HG02885 (cell line): ENCODE results near the gene PIK3C2G.

Source experiments
- ATAC-seq: cut with Tn5 transposase; IDR thresholded peaks from one replicate; pipeline ENCODE4 v1.9.1; 2021; ENCODE audit warnings: mild to moderate bottlenecking; ENCODE audit not compliant: unreplicated experiment, poor library complexity

PIK3C2G gene

DNA sequence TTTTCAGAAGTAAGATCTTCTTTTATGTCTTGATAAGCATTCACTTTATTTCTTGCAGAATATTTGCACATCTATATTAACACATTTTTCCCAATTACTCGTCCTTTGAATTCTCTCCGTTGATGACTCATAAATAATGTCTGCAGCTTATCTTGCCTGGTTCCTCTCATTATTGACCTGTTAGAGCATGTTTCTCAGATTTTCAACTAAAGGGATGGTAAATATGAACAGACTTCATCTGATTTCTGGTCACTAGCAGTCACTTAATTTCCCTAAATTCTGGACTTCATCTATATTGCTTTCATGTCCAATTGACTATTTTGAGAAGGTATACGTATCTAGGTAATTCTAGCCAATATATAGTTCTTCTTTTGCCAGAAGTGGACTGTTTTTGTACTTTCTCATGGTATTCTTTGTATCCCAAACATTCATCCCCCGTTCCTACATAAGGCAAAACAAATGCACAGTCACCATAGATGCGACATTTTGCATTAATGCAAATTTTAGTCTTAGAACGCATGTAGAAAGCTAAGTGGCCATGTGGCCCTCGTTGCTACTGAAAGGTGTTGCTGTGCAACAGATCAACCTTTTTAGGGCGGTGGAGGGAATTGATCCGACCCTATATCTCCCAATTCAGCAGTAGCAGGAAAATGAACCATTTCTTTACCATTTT is 6.2 kb downstream of the PIK3C2G start:
- ATAC-seq, result no peak

- ATAC-seq, result no peak
Observed at GRCh38 chr12:18270958-18271460, 9.7 kb downstream of the PIK3C2G start.

DNA sequence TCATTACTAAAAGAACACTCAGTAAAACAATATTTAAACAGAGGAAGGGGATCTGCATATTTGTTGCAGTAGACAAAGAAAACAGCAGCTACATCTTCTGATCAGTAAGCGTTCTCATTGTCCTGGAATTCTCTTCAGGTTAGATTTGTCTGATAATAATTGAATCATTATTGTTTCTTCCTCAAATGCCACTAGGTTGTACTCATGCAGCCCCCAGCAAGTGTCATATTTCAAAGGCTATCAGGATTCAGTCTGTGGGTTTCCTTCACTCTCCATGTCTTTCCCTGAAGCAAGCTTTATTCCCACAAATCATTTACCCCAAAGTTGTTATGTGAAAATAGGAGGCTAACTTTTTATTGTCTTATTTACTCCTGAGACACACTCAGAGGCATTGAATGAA is 14.7 kb downstream of the PIK3C2G start:
- no peak for ATAC-seq

DNA sequence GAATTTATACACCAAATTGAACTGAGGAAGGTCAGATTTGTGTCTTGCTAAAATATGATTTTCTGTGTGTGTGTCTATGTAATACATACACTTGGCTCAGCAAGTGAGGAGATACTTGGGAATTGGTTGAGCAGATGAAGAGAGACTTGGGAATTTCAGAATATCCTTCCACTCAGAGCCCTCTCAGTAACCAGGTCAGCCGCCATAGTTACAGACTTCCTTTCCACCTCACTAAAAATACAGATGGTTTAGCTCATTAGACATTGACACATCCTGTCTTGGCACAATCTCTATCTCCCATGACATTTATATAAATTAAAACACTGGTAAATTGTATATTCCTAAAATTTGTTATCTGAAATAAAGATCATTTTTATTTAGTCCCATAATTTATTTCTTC is 15.9 kb downstream of the PIK3C2G start:
- ATAC-seq, result no peak

DNA sequence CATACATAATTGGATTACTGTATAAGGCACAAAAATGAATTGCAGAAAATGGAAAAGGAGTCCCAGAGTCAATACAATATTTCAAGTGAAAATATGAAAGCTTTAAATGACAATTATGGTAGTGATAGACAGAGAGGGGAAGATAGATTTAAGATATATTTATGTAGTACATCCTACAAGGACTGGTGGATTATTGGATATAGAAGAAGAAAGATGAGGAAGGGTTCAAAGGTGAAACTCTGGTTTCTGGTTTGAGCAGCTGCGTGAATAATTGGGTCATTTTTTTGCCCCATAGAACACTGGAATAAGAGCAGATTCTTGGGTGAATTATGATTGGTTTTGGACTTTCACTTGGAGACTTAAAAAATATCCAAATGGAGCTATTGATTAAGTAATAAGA is 19.4 kb downstream of the PIK3C2G start:
- no peak for ATAC-seq

GRCh38 chr12:18281941-18282340 is 20.6 kb downstream of the PIK3C2G start:
- ATAC-seq, result no peak

DNA sequence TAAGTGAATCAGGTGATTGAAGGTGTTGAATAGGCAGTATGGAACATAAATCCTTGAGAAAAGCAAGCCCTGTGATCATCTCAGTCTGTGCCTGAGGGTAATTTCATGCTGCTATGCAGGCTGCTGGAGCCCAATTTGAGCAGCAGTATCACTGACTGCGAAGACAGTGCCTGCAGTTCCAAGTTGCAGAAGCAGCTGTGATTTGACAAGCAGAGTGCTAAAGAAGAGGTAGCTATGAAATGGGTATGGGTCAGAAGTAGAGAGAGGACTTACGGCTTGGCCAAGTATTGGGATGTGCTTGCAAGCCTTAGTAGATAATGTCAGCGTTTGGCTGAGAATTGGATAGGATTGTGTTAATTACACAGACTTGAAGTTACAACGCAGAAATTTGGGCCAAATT is 22.5 kb downstream of the PIK3C2G start:
- no peak for ATAC-seq

DNA sequence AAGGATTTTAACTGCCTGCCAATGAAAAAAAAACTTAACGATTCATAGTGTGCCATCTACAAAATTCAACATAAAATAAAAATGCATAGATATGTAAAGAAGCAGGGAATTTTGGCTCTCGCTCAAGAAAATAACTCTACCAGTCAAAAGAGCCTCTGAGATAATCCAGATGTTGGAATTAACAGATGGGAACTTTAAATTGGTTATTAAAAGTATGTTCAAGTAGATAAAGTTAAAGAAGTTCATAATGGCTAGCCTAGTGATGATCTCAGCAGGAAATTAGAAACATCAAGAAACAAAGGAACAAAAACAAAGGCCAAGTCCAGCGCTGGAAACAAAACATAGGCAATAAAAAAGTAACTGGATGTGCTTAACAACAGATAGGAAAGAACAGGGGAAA is 23.1 kb downstream of the PIK3C2G start:
- ATAC-seq, result no peak

DNA sequence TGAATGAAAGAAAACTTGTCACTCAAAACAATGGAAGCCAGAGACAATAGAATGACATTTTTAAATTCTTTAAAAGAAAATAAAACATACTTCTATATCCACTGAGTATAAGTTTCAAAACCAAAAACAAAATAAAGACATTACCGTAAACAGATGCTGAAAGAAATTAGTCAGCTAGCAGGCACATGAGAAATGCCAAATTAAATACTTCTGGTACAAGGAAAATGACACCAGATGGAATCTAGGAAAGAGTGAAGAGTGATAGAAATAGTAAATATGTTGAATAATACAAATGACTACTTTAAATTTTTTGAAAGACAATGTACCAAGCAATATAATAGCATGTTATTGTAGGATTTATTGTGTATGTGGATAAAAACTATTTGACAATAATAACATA is 23.8 kb downstream of the PIK3C2G start:
- no peak for ATAC-seq

DNA sequence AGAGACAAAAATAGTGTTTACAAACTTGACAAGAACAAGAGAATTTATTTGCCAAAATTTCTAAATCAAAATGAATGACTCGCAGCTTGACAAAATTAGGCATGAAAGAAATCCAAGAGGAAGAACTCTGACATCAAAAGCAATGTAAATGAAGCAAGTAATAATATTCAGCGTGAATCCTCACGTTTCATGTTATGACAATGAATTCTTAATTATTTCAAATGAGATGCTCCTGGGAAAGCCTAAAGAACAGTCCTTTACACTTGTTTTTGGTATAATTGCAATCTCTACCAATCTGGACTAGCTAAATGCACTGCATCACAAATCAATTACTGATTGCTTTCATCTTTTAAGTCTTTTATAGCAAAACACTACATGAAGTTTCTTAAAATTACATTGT is 29.1 kb downstream of the PIK3C2G start:
- ATAC-seq, result no peak

GRCh38 chr12:18294889-18295288 is 33.6 kb downstream of the PIK3C2G start:
- no peak for ATAC-seq

- ATAC-seq, result no peak
Observed at GRCh38 chr12:18296201-18296908, 35.0 kb downstream of the PIK3C2G start.

DNA sequence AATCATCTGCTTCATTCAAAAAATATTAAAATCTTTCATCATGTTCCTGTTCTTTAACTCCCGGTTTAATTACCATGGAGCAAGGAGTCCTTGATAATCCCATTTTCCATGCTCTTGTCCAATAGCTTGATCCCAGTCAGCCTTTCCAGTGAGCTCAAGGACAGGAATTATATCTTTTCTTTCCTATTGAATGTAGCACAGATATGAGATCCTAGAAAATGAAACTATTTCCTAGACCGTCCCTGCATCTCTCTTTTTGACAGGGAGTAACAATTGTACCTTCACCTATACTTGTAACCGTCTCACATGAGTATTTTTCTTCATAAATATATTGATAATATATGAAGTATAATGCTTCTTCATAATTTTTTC is 35.6 kb downstream of the PIK3C2G start:
- ATAC-seq, result no peak

DNA sequence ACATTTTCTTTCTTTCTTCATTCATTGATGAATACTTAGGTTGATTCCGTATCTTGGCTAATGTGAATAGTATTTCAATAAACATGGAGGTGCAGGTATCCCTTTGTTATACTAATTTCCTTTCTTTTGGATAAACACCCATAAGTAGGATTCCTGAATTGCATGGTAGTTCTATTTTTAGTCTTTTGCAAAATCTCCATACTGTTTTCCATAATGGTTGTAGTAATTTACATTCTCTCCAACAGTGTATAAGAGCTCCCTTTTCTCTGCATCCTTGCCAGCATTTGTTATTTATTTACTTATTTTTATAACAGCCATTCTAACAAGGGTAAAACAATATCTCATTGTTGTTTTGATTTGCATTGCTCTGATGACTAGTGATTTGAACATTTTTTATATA is 36.6 kb downstream of the PIK3C2G start:
- ATAC-seq, result no peak

DNA sequence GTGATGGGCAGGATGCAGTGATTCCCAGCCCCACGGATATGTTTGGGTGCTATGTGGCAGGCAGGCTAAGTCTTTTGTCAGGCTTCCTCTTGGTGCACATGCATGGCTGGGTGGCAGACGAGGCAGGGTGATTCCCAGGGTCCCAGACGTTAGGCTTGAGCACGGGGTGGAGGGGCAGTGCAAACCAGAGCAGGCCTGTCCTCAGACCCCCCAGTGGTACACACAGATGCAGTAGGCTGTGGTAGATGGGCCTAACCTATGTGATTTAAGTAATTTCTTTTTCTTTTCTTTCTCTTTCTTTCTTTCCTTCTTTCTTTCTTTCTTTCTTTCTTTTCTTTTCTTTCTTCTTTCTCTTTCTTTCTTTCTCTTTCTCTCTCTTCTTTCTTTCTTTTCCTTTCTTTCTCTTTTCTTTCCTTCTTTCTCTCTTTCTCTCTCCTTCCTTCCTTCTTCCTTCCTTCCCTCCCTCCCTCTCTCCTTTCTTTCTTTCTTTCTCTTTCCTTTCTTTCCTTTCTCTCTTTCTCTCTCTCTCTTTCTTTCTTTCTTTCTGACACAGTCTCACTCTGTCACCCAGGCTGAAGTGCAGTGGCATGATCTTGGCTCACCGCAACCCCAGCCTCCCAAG is 41.6 kb downstream of the PIK3C2G start:
- ATAC-seq, result no peak

DNA sequence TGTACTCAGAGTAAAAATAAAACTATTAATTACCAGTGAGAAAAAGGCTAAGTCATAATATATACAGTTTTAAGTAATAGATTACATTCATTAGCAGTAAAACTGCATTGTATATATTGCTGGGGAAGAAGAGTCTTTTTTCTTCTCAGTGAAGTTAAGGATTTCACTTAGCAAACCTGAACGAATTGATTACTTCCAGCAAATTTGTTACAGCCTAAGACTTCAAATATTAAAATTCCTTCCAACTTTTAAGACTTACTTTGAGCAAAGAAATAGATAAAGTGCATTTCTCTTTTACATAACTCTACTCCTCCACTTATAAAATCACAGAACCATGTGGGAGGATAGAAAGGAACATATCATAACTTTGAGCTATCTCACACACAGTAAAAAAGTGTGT is 43.3 kb downstream of the PIK3C2G start:
- ATAC-seq, result no peak

DNA sequence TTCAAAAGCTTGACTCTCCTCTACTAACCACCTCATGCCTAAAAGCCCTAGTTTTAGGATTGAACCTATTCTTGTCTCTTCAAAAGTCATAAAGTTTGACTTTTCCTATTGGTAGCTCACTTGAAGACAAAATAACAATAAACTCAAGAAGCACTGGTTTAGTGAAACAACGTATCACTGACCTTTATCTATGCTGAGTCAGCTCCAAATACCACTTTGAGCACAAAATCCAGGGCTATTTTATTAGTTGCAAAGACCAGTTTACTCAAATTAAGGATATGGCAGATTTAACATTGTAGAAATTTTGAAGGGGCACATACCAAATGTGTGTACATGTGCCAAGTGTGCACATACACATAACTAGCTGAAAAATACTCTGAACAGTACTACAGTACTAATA is 45.0 kb downstream of the PIK3C2G start:
- ATAC-seq, result no peak

DNA sequence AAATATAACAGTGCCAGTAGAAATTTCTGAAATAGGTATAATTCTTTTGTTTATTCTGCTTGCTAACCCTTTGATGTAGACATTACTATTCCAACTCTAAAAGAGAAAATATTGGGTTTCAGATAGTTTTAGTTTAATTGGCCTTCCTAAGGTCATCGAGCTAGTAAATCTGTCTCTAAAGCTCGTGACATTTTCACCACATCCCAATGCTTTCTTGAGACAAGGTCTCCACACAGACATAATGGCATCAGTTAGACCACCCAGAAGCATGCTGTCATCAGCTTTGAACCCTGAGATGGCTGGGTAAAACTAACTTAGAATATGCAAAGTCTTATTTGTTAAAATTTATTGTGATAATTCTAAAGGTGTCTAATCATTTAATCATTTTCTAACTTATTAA is 52.0 kb downstream of the PIK3C2G start:
- ATAC-seq, result no peak

DNA sequence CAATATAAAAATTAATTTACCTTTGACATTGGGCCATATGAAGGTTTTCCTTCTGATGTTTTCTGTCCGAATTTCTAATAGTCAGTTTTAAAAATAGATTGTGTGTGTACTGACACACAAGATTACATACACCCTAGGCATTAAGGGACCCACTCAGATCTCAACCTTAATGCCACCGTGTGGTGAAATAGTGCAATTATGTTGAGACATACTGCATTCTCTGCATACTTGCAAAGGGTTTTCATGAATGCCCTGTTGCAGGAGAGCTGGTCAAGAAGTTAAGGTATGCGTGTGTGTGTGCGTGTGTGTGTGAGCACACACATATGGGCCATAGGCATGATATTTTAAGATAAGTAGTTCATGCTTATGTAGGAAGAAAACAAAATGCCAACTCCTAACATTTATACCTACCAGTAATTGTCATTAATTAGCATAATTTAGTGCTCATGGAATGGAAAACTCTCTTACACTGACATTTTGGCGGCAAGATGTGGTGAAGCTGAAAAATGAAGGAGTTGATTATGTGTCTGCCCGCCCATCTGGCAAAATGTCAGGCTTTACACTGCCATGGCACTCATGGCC is 58.8 kb downstream of the PIK3C2G start:
- ATAC-seq, result peak; percentile 86

DNA sequence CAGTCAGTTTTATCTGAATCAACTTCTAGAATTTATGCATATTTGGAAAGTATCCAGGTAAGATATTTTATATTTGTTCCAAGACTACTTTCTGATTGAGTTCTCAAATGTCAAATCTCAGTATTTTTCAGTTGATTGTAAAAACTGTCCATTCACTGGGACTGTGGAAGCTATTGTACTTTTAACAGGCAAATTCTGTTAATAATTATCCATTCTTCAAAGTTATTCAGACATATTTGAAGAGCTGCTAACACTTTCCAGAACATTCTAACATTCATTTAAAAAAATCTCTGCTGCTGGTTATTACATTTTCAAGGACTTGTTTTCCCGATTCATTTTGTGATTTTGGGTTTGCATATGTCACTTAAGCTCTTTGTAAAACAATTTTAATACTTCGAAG is 59.7 kb downstream of the PIK3C2G start:
- ATAC-seq, result no peak

DNA sequence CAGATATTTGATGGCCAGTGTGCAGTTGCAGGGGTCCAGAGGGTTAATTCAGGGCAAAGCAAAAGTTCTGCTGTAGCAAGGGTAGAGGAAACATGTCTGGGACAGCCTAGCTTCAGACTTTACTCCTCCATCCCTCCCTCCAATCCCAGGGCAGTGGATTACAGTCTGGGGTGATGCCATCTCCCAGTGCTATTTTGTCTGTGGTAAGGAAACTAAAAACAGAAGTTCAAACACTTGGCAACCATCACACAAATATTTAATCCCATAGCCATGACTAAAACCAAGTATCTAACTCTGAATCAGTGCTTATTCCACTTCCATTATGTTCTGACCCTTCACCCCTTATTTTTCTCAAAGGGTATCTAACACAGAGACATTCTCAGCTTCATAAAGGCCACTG is 61.8 kb downstream of the PIK3C2G start:
- no peak for ATAC-seq
